ENCODE measurements around the gene MED13L.

GRCh38 chr12:116128779-116129178, 148.7 kb downstream of the MED13L start:
- TF ChIP-seq ATF2 (IDR thresholded peaks at IDR 0.05; ENCODE audit: low read length) (no peak), CTCF (IDR thresholded peaks at IDR 0.05; ENCODE audit: control extremely low read depth in 1 of 3, insufficient read depth in 1 of 3, low read depth in 1 of 3, low read length in 3 of 3) (no peak), SP1 (IDR thresholded peaks at IDR 0.05; ENCODE audit: low read depth, low read length) (no peak), HDAC2 (IDR thresholded peaks at IDR 0.05; ENCODE audit: borderline replicate concordance in 1 of 2, low read depth in 2 of 2, low read length in 2 of 2) (no peak), POLR2AphosphoS5 (IDR thresholded peaks at IDR 0.05; ENCODE audit: low read depth, low read length) (no peak), EZH2 (IDR thresholded peaks at IDR 0.05; ENCODE audit: low read depth, low read length, severe bottlenecking) (no peak), BCL11A (IDR thresholded peaks at IDR 0.05; ENCODE audit: low read depth in 2 of 2, low read length in 2 of 2) (no peak), GABPA (IDR thresholded peaks at IDR 0.05; ENCODE audit: borderline replicate concordance, insufficient read depth, low read length) (no peak), MAX (IDR thresholded peaks at IDR 0.05) (no peak)
